Type B pancreatic cell (in vitro differentiated cells): ENCODE measurements around the gene GLOD4. TPM values are rescaled to one million over a fixed set of nuclear protein-coding genes. Genes with fewer than 3 reads are reported as not detected.

Source experiments
- DNase-seq: peaks from one replicate; pipeline ENCODE4 v3.0.0; 2021; ENCODE audit warnings: mixed read lengths; ENCODE audit not compliant: unreplicated experiment; ENCODE audit errors: extremely low spot score
- H3K27ac Mint-ChIP-seq: 2 replicates; pipeline ENCODE4 v1.8.0; 2021; ENCODE audit warnings: mild to moderate bottlenecking, mixed read lengths
- H3K27me3 Mint-ChIP-seq: 2 replicates; pipeline ENCODE4 v1.8.0; 2021; ENCODE audit warnings: mixed read lengths
- H3K36me3 Mint-ChIP-seq: 2 replicates; pipeline ENCODE4 v1.8.0; 2021; ENCODE audit warnings: mixed read lengths
- H3K4me1 Mint-ChIP-seq: one replicate; pipeline ENCODE4 v1.8.0; 2021; ENCODE audit warnings: mixed read lengths; ENCODE audit not compliant: unreplicated experiment
- H3K4me3 Mint-ChIP-seq: 2 replicates; pipeline ENCODE4 v1.8.0; 2021; ENCODE audit warnings: mild to moderate bottlenecking, mixed read lengths
- H3K9me3 Mint-ChIP-seq: 2 replicates; pipeline ENCODE4 v1.8.0; 2021; ENCODE audit warnings: mixed read lengths
- total RNA-seq: library from RNA; stranded (reverse); gene quantifications from 2 replicates; pipeline ENCODE4 v1.2.1, GENCODE V29; 2021; ENCODE audit warnings: low replicate concordance
- TF ChIP-seq, protein P1 (sequence below): fragments of 200-600 bp; sonication (generic); conservative IDR thresholded peaks from 2 replicates; pipeline ENCODE4 v1.5.0; 2021; ENCODE audit warnings: antibody characterized with exemption, mild to moderate bottlenecking

GLOD4 gene
- total RNA-seq, 1 donor from 2014 or later, result 99.4 TPM

DNA sequence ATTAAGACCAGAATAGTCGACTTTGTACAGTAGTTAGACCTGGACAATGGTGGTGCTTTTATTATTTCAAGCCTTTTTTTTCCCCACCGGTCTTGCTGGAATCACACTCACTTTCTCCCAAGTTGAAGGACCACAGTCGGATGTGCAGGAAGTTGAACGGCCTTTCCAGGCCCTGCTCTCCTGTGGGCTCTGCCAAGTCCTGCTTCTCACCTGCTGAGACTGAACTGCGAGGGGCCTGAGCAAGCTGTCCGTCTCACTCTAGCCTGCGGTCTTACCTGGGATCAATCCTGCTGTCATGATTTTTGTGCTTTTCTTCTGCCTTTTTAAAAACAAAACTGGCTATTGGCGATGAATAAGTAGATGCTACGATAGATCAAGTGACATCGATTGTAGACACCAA lies 48.3 kb downstream of the GLOD4 start:
- H3K27ac Mint-ChIP-seq, result peak overlapping the region; percentile 86
- H3K27me3 Mint-ChIP-seq, result no peaks in the 10 kb centered on the region
- DNase-seq, result no peak
- H3K36me3 Mint-ChIP-seq, result peaks cover 11% of the 10 kb centered on the region
- TF ChIP-seq, protein P1, sequence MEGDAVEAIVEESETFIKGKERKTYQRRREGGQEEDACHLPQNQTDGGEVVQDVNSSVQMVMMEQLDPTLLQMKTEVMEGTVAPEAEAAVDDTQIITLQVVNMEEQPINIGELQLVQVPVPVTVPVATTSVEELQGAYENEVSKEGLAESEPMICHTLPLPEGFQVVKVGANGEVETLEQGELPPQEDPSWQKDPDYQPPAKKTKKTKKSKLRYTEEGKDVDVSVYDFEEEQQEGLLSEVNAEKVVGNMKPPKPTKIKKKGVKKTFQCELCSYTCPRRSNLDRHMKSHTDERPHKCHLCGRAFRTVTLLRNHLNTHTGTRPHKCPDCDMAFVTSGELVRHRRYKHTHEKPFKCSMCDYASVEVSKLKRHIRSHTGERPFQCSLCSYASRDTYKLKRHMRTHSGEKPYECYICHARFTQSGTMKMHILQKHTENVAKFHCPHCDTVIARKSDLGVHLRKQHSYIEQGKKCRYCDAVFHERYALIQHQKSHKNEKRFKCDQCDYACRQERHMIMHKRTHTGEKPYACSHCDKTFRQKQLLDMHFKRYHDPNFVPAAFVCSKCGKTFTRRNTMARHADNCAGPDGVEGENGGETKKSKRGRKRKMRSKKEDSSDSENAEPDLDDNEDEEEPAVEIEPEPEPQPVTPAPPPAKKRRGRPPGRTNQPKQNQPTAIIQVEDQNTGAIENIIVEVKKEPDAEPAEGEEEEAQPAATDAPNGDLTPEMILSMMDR, result no peak
- no peaks in the 10 kb centered on the region for H3K9me3 Mint-ChIP-seq
- H3K4me1 Mint-ChIP-seq, result peaks cover 19% of the 10 kb centered on the region
- H3K4me3 Mint-ChIP-seq, result peak overlapping the region; percentile 94

DNA sequence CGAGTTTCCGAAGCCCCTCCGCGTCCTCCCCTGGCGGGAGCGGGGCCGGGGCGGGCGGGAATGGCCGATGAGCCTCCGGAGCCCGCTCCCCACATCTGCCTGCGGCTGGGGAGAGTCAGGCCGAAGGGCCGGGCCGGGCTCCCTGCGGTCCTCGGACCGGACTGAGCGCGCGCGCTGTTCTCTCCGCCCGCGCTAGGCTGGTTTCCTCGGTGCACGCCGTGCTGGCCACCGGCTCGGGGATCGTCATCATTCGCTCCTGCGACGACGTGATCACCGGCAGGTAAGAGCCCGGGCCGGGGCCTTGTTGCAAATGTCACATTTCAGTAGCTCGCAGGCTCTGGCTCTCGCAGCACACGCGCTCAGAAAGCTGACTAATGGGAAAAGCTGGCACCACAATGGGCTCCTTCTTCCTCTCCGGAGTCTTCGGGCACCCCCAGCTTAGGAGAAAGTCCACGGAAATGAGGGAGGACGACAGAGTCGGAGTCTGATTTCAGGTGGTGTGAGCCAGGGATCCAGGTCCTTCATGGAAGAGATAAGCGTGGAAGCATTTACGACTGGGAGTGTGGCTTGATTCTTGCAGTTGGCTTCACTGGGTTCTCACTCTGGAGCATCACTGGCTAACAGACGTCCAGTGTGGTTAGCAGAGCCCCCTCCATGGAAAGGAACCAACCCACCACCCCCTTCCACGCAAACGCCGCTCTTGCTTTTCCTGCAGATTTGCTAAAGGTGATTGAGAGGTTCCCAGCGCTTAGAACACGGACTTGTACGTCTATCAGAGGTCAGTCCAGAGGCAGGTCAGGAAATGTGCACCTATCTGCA lies 49.0 kb downstream of the GLOD4 start:
- peak overlapping the region; percentile 94 for H3K4me3 Mint-ChIP-seq
- peaks cover 11% of the 10 kb centered on the region for H3K36me3 Mint-ChIP-seq
- peak; percentile 74 for DNase-seq
- TF ChIP-seq, protein P1, result no peak
- no peaks in the 10 kb centered on the region for H3K9me3 Mint-ChIP-seq
- H3K4me1 Mint-ChIP-seq, result peaks cover 19% of the 10 kb centered on the region
- peak overlapping the region; percentile 86 for H3K27ac Mint-ChIP-seq
- no peaks in the 10 kb centered on the region for H3K27me3 Mint-ChIP-seq

DNA sequence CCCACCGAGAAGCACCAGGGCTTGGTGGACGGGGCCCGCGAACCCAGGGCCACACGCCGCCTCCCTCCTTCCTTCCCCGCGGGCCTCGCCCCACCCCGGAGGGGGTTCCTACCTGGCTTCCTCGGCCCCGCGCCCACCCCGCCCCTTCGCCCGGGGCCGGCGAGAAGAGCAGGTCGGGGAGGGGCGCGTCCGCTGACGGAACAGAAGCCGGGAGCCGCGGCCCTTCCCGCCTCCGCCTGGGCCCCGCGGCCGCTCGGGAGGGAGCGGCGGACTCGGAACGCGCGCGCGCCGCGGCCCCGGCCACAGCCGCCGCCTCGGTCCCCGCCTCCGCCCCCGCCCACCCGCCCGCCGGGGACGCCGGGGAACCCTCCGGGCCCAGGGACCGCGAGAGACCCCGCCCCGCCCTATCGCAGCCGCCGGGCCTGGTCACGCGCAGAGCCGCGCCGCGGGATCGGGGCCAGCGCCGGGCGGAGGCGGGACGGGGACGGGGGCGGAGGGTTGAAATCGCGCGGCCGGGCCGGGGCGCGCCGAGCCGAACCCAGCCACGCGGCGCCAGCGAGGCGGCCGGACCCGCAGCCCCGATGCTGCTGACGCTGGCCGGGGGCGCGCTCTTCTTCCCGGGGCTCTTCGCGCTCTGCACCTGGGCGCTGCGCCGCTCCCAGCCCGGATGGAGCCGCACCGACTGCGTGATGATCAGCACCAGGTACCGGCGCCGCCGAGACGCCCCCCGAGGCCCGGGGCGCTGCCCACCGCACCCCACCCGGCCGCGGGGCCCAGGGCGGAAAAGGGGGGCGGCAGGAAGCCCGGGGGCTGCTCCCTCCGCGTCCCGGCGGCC lies 49.8 kb downstream of the GLOD4 start, which contains the start of gene TLCD3A:
TSS of gene TLCD3A (plus strand) at position 530 of the 835 bp plus-strand sequence. CDS start at position 582, 52 bp downstream.
- Mint-ChIP-seq H3K27ac (peak within 1 kb of the TSS; percentile 86), H3K9me3 (no peaks in the 10 kb centered on the region), H3K27me3 (no peaks in the 10 kb centered on the region), H3K4me3 (peak within 1 kb of the TSS; percentile 94), H3K4me1 (peaks cover 19% of the 10 kb centered on the region), H3K36me3 (peaks cover 11% of the 10 kb centered on the region)
- TF ChIP-seq, protein P1, result no peak
- DNase-seq, result peak; percentile 83

DNA sequence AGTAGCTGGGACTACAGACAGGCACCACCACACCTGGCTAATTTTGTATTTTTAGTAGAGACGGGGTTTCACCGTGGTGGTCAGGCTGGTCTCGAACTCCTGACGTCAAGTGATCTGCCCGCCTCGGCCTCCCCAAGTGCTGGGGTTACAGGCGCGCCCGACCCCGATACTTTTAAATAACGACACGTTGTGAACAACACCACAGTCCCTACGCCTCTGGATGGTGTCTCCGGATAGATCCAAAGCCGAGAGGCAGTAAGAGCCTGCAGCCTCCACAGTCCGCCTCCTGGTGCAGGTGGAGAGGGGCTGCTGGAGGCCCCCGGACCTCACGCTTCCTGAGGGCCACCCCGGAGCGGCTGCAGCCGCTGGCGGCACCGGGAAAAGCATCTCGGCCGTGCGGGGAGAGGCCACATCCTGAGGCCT lies 50.4 kb downstream of the GLOD4 start:
- Mint-ChIP-seq H3K36me3 (peaks cover 11% of the 10 kb centered on the region), H3K27ac (peak overlapping the region; percentile 53), H3K9me3 (no peaks in the 10 kb centered on the region), H3K4me3 (peak overlapping the region; percentile 83), H3K27me3 (no peaks in the 10 kb centered on the region), H3K4me1 (peaks cover 23% of the 10 kb centered on the region)
- TF ChIP-seq, protein P1, result peak; percentile 22
- no peak for DNase-seq

DNA sequence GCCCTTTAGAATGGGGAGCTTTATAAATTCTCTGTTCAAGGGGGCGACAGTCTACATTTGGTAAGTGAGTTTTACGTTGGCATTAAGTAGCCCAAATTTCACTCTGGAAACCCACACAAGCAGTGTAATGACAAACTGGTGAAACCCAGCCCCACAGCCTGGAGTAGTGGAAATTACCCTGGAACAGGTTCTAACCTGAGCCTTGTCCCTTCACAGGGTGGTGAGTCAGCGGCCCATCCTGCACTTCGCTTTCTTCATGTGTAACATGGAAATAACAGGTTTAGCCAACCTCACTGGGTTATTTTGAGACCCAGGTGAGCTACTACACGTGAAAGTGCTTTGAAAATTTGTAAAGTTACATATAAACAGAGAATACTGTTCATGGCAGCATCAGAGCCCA lies 53.2 kb downstream of the GLOD4 start:
- H3K4me1 Mint-ChIP-seq, result peaks cover 15% of the 10 kb centered on the region
- no peaks in the 10 kb centered on the region for H3K9me3 Mint-ChIP-seq
- H3K36me3 Mint-ChIP-seq, result no peaks in the 10 kb centered on the region
- no peak for DNase-seq
- TF ChIP-seq, protein P1, result no peak
- no peak overlapping the region for H3K27ac Mint-ChIP-seq
- H3K4me3 Mint-ChIP-seq, result no peak overlapping the region
- peaks cover 4% of the 10 kb centered on the region for H3K27me3 Mint-ChIP-seq
